ENCODE data around the gene DAP3. TPM values are rescaled to one million over a fixed set of nuclear protein-coding genes. Genes with fewer than 3 reads are reported as not detected.
"Not testable (repeated sequence)": the region's sequence is repeated elsewhere in the genome, so short reads cannot be mapped to it uniquely, and the experiment has no call there.

Gene DAP3
- total RNA-seq, 1 experiment from 2014 or later, result 136 TPM

- in situ Hi-C loops (cut with HindIII; ENCODE audit: low pct_unique_long_range_greater_than_20kb, low sequenced_read_pairs), result no loop called here
Observed at GRCh38 chr1:155703216-155703615, 14.3 kb downstream of the DAP3 start.

DNA sequence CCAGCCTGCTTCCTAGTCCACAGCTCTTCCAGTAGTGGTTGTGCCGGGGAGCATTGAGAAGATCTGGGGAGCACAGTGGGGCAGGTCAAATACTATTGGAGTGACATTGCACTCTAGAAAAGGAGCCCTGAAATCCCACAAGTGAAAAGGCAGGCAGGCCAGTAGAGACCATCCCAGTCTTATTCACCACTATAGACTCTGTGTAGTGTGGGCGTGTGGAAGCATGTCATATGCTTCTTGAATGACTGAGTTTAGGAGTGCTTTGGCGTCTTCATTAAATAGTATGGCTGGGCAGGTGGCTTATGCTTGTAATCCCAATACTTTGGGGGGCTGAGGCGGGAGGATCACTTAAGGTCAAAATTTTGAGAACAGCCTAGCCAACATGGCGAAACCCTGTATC lies 15.5 kb downstream of the DAP3 start:
- H3K9me3 ChIP-seq (ENCODE audit: control insufficient read depth, insufficient read depth, low read depth, low read length); CTCF ChIA-PET; intact Hi-C loops (cut with micrococcal nuclease; ENCODE audit: unreplicated experiment); H3K27me3 ChIP-seq (ENCODE audit: control insufficient read depth, insufficient read depth, low read length); H3K27ac ChIP-seq (ENCODE audit: low read length); BruUV-seq (replicated peaks); in situ Hi-C loops (cut with HindIII; ENCODE audit: low pct_unique_long_range_greater_than_20kb, low sequenced_read_pairs); H3K36me3 ChIP-seq (ENCODE audit: control insufficient read depth, insufficient read depth, low read length); H3K4me1 ChIP-seq (ENCODE audit: control insufficient read depth, insufficient read depth, low read length); POLR2A ChIA-PET; H3K4me3 ChIP-seq (ENCODE audit: low read depth in 2 of 2, low read length in 2 of 2); DNase-seq (ENCODE audit: low read depth, low spot score): not testable (repeated sequence)
- ATAC-seq, result peak; percentile 49; the same call in 1 of the 2 replicates

More at GRCh38 chr1:155703216-155703615, 14.3 kb downstream of the DAP3 start:
- Histone ChIP-seq H3K36me3 (ENCODE audit: control insufficient read depth, insufficient read depth, low read length) (no peaks in the 10 kb centered on the region), H3K27me3 (ENCODE audit: control insufficient read depth, insufficient read depth, low read length) (no peaks in the 10 kb centered on the region), H3K27ac (ENCODE audit: low read length) (no peak overlapping the region), H3K9me3 (ENCODE audit: control insufficient read depth, insufficient read depth, low read depth, low read length) (no peaks in the 10 kb centered on the region), H3K4me3 (ENCODE audit: low read depth in 2 of 2, low read length in 2 of 2) (no peak overlapping the region), H3K4me1 (ENCODE audit: control insufficient read depth, insufficient read depth, low read length) (no peaks in the 10 kb centered on the region)
- BruUV-seq (replicated peaks), result no TSS peak
- CTCF ChIA-PET, result no interaction called here
- intact Hi-C loops (cut with micrococcal nuclease; ENCODE audit: unreplicated experiment), result no loop called here
- ATAC-seq (no peak), DNase-seq (ENCODE audit: low read depth, low spot score) (no peak)
- TF ChIP-seq SIN3A (IDR thresholded peaks at IDR 0.05; ENCODE audit: borderline replicate concordance, insufficient read depth, low read depth, low read length), result no peak
- TF ChIP-seq CTCF (IDR thresholded peaks at IDR 0.05), result no peak
- TF ChIP-seq TCF7L2 (IDR thresholded peaks at IDR 0.05; ENCODE audit: low read depth, low read length), result no peak
- TF ChIP-seq, protein P1, sequence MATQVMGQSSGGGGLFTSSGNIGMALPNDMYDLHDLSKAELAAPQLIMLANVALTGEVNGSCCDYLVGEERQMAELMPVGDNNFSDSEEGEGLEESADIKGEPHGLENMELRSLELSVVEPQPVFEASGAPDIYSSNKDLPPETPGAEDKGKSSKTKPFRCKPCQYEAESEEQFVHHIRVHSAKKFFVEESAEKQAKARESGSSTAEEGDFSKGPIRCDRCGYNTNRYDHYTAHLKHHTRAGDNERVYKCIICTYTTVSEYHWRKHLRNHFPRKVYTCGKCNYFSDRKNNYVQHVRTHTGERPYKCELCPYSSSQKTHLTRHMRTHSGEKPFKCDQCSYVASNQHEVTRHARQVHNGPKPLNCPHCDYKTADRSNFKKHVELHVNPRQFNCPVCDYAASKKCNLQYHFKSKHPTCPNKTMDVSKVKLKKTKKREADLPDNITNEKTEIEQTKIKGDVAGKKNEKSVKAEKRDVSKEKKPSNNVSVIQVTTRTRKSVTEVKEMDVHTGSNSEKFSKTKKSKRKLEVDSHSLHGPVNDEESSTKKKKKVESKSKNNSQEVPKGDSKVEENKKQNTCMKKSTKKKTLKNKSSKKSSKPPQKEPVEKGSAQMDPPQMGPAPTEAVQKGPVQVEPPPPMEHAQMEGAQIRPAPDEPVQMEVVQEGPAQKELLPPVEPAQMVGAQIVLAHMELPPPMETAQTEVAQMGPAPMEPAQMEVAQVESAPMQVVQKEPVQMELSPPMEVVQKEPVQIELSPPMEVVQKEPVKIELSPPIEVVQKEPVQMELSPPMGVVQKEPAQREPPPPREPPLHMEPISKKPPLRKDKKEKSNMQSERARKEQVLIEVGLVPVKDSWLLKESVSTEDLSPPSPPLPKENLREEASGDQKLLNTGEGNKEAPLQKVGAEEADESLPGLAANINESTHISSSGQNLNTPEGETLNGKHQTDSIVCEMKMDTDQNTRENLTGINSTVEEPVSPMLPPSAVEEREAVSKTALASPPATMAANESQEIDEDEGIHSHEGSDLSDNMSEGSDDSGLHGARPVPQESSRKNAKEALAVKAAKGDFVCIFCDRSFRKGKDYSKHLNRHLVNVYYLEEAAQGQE (IDR thresholded peaks at IDR 0.05; ENCODE audit: insufficient read depth in 1 of 2, low read depth in 2 of 2, low read length in 1 of 2), result no peak
- no peak for TF ChIP-seq POLR2AphosphoS5 (IDR thresholded peaks at IDR 0.05; ENCODE audit: low read depth, low read length)
- POLR2A ChIA-PET, result no interaction called here

DNA sequence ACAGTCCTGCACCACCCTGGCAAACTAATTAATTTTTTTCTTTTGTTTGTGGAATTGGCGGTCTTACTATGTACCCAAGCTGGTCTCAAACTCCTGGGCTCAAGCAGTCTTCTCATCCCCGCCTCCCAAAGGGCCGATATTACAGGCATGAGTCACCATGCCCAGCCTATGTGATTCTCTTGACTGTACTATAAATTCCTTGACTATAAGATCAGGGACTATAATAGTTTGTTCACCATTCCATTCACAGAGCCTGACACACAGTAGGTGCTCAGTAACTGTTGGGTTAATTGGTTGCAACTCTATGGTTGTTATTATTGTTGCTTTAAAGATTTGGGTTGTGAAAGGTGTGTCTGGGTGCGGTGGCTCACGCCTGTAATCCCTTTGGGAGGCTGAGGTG lies 17.2 kb downstream of the DAP3 start:
- ChIA-PET POLR2A (interaction anchor here (0.7 kb wide), 1 partner anchor 400 kb away, joined by 7 read pairs; no protein-coding TSS in a partner anchor), CTCF (no interaction called here)
- H3K4me3 ChIP-seq (ENCODE audit: low read depth in 2 of 2, low read length in 2 of 2), result no peak overlapping the region
- H3K27ac ChIP-seq (ENCODE audit: low read length), result no peak overlapping the region
- ATAC-seq, result 0 out of 2 replicates have a peak, but pooled peaks have one; percentile 47
- H3K9me3 ChIP-seq (ENCODE audit: control insufficient read depth, insufficient read depth, low read depth, low read length), result no peaks in the 10 kb centered on the region
- no peak for TF ChIP-seq TCF7L2 (IDR thresholded peaks at IDR 0.05; ENCODE audit: low read depth, low read length)
- TF ChIP-seq, protein P1 (IDR thresholded peaks at IDR 0.05; ENCODE audit: insufficient read depth in 1 of 2, low read depth in 2 of 2, low read length in 1 of 2), result no peak
- TF ChIP-seq CTCF (IDR thresholded peaks at IDR 0.05), result no peak
- TF ChIP-seq SIN3A (IDR thresholded peaks at IDR 0.05; ENCODE audit: borderline replicate concordance, insufficient read depth, low read depth, low read length), result no peak
- no peak for TF ChIP-seq POLR2AphosphoS5 (IDR thresholded peaks at IDR 0.05; ENCODE audit: low read depth, low read length)
- BruUV-seq (replicated peaks), result no TSS peak
- intact Hi-C loops (cut with micrococcal nuclease; ENCODE audit: unreplicated experiment) (no loop called here), in situ Hi-C loops (cut with HindIII; ENCODE audit: low pct_unique_long_range_greater_than_20kb, low sequenced_read_pairs) (no loop called here)
- H3K36me3 ChIP-seq (ENCODE audit: control insufficient read depth, insufficient read depth, low read length), result 0 out of 2 replicates have a peak, but pooled peaks cover 3% of the 10 kb centered on the region
- DNase-seq (ENCODE audit: low read depth, low spot score), result no peak
- no peaks in the 10 kb centered on the region for H3K4me1 ChIP-seq (ENCODE audit: control insufficient read depth, insufficient read depth, low read length)
- no peaks in the 10 kb centered on the region for H3K27me3 ChIP-seq (ENCODE audit: control insufficient read depth, insufficient read depth, low read length)
